WTC11 (cell line): ENCODE measurements around the gene PI3. TPM values are rescaled to one million over a fixed set of nuclear protein-coding genes. Genes with fewer than 3 reads are reported as not detected.
A peak's percentile ranks its signal among the peaks of the same experiment; 100 is the strongest.

Experiments
- ATAC-seq: fragments of 200-7000 bp; cut with Tn5 transposase; 2 replicates; pipeline ENCODE4 v1.10.0; 2021; ENCODE audit warnings: mild to moderate bottlenecking, moderate library complexity
- CTCF ChIA-PET: fragments of 300-600 bp; sonication (Branson Sonifier 250); formaldehyde crosslinking; loops from one replicate; lab custom pipeline; 2021; ENCODE audit warnings: antibody characterized with exemption; lab: Charles Lee
- POLR2A ChIA-PET: fragments of 350-600 bp; sonication (Branson Sonifier 250); formaldehyde crosslinking; loops from one replicate; lab custom pipeline; 2021; ENCODE audit warnings: antibody characterized with exemption; lab: Charles Lee
- DNase-seq: peaks from one replicate; pipeline ENCODE4 v3.0.0; 2021; ENCODE audit warnings: low spot score
- H3K27ac Mint-ChIP-seq: 2 replicates; pipeline ENCODE4 v1.8.0; 2021; ENCODE audit warnings: mixed read lengths
- H3K27me3 Mint-ChIP-seq: 2 replicates; pipeline ENCODE4 v1.8.0; 2021; ENCODE audit warnings: low read depth, mild to moderate bottlenecking, moderate library complexity, mixed read lengths
- H3K36me3 Mint-ChIP-seq: 2 replicates; pipeline ENCODE4 v1.8.0; 2021; ENCODE audit warnings: mixed read lengths
- H3K4me1 Mint-ChIP-seq: 2 replicates; pipeline ENCODE4 v1.8.0; 2022; ENCODE audit warnings: mixed read lengths
- H3K4me3 Mint-ChIP-seq: 2 replicates; pipeline ENCODE4 v1.8.0; 2021; ENCODE audit warnings: mild to moderate bottlenecking, moderate library complexity, mixed read lengths
- H3K9me3 Mint-ChIP-seq: 2 replicates; pipeline ENCODE4 v1.8.0; 2021; ENCODE audit warnings: mixed read lengths
- CBFB ChIP-seq: sonication (generic); formaldehyde crosslinking; IDR thresholded peaks from 2 replicates; pipeline ENCODE4 v1.8.1; 2022; ENCODE audit warnings: mild to moderate bottlenecking, low read depth, missing genetic modification reagents
- CREB1 ChIP-seq: sonication (generic); formaldehyde crosslinking; IDR thresholded peaks from 2 replicates; pipeline ENCODE4 v1.8.0; 2023; ENCODE audit warnings: mild to moderate bottlenecking, missing genetic modification reagents
- E2F1 ChIP-seq: sonication (generic); formaldehyde crosslinking; IDR thresholded peaks from 2 replicates; pipeline ENCODE4 v1.8.0; 2022; ENCODE audit warnings: mild to moderate bottlenecking, missing genetic modification reagents
- E2F4 ChIP-seq: sonication (generic); formaldehyde crosslinking; IDR thresholded peaks from 2 replicates; pipeline ENCODE4 v1.8.1; 2022; ENCODE audit warnings: low read depth, mild to moderate bottlenecking, moderate library complexity, missing genetic modification reagents, borderline replicate concordance
- ELF4 ChIP-seq: sonication (generic); formaldehyde crosslinking; IDR thresholded peaks from 2 replicates; pipeline ENCODE4 v1.8.1; 2022; ENCODE audit warnings: low read depth, mild to moderate bottlenecking, moderate library complexity, missing genetic modification reagents
- GABPB1 ChIP-seq: sonication (generic); formaldehyde crosslinking; IDR thresholded peaks from 2 replicates; pipeline ENCODE4 v1.8.1; 2023; ENCODE audit warnings: mild to moderate bottlenecking, missing genetic modification reagents
- RELA ChIP-seq: sonication (generic); formaldehyde crosslinking; IDR thresholded peaks from 2 replicates; pipeline ENCODE4 v1.8.1; 2022; ENCODE audit warnings: missing genetic modification reagents, mild to moderate bottlenecking, borderline replicate concordance
- SMAD4 ChIP-seq: sonication (generic); formaldehyde crosslinking; IDR thresholded peaks from 2 replicates; pipeline ENCODE4 v1.8.0; 2022; ENCODE audit warnings: mild to moderate bottlenecking, missing genetic modification reagents
- TCF7 ChIP-seq: sonication (generic); formaldehyde crosslinking; IDR thresholded peaks from 2 replicates; pipeline ENCODE4 v1.8.0; 2022; ENCODE audit warnings: mild to moderate bottlenecking, low read depth, missing genetic modification reagents, moderate library complexity
- ZNF121 ChIP-seq: sonication (generic); formaldehyde crosslinking; IDR thresholded peaks from 2 replicates; pipeline ENCODE4 v1.8.0; 2023; ENCODE audit warnings: missing genetic modification reagents
- ZNF396 ChIP-seq: fragments of 250-450 bp; sonication (Bioruptor Pico); IDR thresholded peaks from 2 replicates; pipeline ENCODE4 v1.8.0; 2021; ENCODE audit warnings: mild to moderate bottlenecking, moderate library complexity, borderline replicate concordance
- total RNA-seq: library from RNA; stranded (reverse); gene quantifications from 3 replicates; pipeline ENCODE4 v1.2.3, GENCODE V29; 2021
- TF ChIP-seq, protein P1 (sequence below): sonication (generic); formaldehyde crosslinking; IDR thresholded peaks from 2 replicates; pipeline ENCODE4 v1.8.1; 2023; ENCODE audit warnings: mild to moderate bottlenecking, missing genetic modification reagents, moderate library complexity
- TF ChIP-seq, protein P2 (sequence below): sonication (generic); formaldehyde crosslinking; IDR thresholded peaks from 2 replicates; pipeline ENCODE4 v1.8.0; 2022; ENCODE audit warnings: mild to moderate bottlenecking, missing genetic modification reagents
- TF ChIP-seq, protein P3 (sequence below): sonication (generic); formaldehyde crosslinking; IDR thresholded peaks from 2 replicates; pipeline ENCODE4 v1.8.1; 2022; ENCODE audit warnings: missing genetic modification reagents, borderline replicate concordance
- TF ChIP-seq, protein P4 (sequence below): sonication (generic); formaldehyde crosslinking; IDR thresholded peaks from 2 replicates; pipeline ENCODE4 v1.8.0; 2022; ENCODE audit warnings: mild to moderate bottlenecking, missing genetic modification reagents

The PI3 gene
- total RNA-seq, 1 experiment from 2014 or later: not detected

DNA sequence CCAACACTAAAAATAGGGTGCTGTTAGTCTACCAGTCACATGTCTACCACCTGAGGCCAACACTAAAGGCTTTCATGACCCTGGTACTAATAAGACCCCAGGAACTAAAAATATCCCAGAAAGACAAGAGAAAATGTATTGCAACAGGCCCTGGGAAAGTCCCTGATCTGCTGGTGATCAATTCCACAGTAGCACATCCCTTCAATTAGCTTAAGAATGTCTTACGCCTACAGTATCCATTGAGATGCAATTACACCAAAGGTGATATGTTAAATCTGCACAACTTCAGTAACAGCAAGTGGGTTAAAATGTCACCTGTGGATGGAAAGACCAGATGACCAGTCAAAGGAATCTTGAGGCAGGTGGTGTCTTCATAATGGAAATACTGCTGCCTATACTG, 35.2 kb downstream of the PI3 start:
- TF ChIP-seq GABPB1: no peak
- TF ChIP-seq, protein P1, sequence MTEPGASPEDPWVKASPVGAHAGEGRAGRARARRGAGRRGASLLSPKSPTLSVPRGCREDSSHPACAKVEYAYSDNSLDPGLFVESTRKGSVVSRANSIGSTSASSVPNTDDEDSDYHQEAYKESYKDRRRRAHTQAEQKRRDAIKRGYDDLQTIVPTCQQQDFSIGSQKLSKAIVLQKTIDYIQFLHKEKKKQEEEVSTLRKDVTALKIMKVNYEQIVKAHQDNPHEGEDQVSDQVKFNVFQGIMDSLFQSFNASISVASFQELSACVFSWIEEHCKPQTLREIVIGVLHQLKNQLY (CRISPR knock-in tag): no peak
- TF ChIP-seq RELA (CRISPR knock-in tag): no peak
- H3K36me3 Mint-ChIP-seq: peaks cover 2% of the 10 kb centered on the region; the same call in 1 of the 2 replicates
- ChIA-PET POLR2A (no interaction called here), CTCF (interaction anchor here (1.2 to 1.6 kb wide), 3 partner anchors 11 to 71 kb away, joined by 3 to 7 read pairs (median 5); no protein-coding TSS in a partner anchor)
- H3K4me1 Mint-ChIP-seq: peaks cover 48% of the 10 kb centered on the region
- peak; percentile 52; the same call in 1 of the 2 replicates for ATAC-seq
- H3K4me3 Mint-ChIP-seq: no peak overlapping the region
- no peak overlapping the region; the same call in 1 of the 2 replicates for H3K27ac Mint-ChIP-seq
- DNase-seq: no peak
- peaks cover 18% of the 10 kb centered on the region for H3K9me3 Mint-ChIP-seq
- H3K27me3 Mint-ChIP-seq: peaks cover 33% of the 10 kb centered on the region

- Mint-ChIP-seq H3K4me3 (no peak overlapping the region), H3K4me1 (peaks cover 40% of the 10 kb centered on the region), H3K36me3 (peaks cover 2% of the 10 kb centered on the region; the same call in 1 of the 2 replicates), H3K27me3 (peaks cover 33% of the 10 kb centered on the region), H3K9me3 (peaks cover 14% of the 10 kb centered on the region), H3K27ac (no peak overlapping the region)
- TF ChIP-seq, protein P2, sequence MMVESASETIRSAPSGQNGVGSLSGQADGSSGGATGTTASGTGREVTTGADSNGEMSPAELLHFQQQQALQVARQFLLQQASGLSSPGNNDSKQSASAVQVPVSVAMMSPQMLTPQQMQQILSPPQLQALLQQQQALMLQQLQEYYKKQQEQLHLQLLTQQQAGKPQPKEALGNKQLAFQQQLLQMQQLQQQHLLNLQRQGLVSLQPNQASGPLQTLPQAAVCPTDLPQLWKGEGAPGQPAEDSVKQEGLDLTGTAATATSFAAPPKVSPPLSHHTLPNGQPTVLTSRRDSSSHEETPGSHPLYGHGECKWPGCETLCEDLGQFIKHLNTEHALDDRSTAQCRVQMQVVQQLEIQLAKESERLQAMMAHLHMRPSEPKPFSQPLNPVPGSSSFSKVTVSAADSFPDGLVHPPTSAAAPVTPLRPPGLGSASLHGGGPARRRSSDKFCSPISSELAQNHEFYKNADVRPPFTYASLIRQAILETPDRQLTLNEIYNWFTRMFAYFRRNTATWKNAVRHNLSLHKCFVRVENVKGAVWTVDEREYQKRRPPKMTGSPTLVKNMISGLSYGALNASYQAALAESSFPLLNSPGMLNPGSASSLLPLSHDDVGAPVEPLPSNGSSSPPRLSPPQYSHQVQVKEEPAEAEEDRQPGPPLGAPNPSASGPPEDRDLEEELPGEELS (CRISPR knock-in tag): no peak
- TF ChIP-seq, protein P3, sequence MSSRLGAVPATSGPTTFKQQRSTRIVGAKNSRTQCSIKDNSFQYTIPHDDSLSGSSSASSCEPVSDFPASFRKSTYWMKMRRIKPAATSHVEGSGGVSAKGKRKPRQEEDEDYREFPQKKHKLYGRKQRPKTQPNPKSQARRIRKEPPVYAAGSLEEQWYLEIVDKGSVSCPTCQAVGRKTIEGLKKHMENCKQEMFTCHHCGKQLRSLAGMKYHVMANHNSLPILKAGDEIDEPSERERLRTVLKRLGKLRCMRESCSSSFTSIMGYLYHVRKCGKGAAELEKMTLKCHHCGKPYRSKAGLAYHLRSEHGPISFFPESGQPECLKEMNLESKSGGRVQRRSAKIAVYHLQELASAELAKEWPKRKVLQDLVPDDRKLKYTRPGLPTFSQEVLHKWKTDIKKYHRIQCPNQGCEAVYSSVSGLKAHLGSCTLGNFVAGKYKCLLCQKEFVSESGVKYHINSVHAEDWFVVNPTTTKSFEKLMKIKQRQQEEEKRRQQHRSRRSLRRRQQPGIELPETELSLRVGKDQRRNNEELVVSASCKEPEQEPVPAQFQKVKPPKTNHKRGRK: peak; percentile 84; the same call in 1 of the 2 replicates
- POLR2A ChIA-PET: no interaction called here
- CTCF ChIA-PET: no interaction called here
- ATAC-seq (no peak), DNase-seq (no peak)
Measured at GRCh38 chr20:45211569-45212474, 37.1 kb downstream of the PI3 start.

GRCh38 chr20:45212836-45213235, 38.1 kb downstream of the PI3 start:
- Mint-ChIP-seq H3K27me3 (peaks cover 33% of the 10 kb centered on the region), H3K27ac (no peak overlapping the region), H3K4me3 (no peak overlapping the region), H3K4me1 (peaks cover 30% of the 10 kb centered on the region), H3K9me3 (peaks cover 8% of the 10 kb centered on the region), H3K36me3 (peaks cover 2% of the 10 kb centered on the region; the same call in 1 of the 2 replicates)
- CTCF ChIA-PET: no interaction called here
- TF ChIP-seq CBFB: no peak
- no peak for TF ChIP-seq SMAD4 (CRISPR knock-in tag)
- TF ChIP-seq E2F4 (CRISPR knock-in tag): no peak
- TF ChIP-seq CREB1 (CRISPR knock-in tag): no peak
- no peak for TF ChIP-seq TCF7
- TF ChIP-seq E2F1 (CRISPR knock-in tag): no peak
- no peak for TF ChIP-seq ZNF121 (CRISPR knock-in tag)
- TF ChIP-seq, protein P4, sequence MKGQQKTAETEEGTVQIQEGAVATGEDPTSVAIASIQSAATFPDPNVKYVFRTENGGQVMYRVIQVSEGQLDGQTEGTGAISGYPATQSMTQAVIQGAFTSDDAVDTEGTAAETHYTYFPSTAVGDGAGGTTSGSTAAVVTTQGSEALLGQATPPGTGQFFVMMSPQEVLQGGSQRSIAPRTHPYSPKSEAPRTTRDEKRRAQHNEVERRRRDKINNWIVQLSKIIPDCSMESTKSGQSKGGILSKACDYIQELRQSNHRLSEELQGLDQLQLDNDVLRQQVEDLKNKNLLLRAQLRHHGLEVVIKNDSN: no peak
- no peak for TF ChIP-seq ELF4 (CRISPR knock-in tag)
- TF ChIP-seq ZNF396 (CRISPR knock-in tag): no peak
- POLR2A ChIA-PET: no interaction called here
- DNase-seq (no peak), ATAC-seq (no peak)
